Common myeloid progenitor, CD34-positive (primary cell): ENCODE data around the gene NKX2-2.

ENCODE experiments used
- CTCF ChIA-PET: fragments of 350-600 bp; sonication (Branson Sonifier 250); formaldehyde crosslinking; loops from one replicate; lab custom pipeline; 2021; ENCODE audit warnings: antibody characterized with exemption; lab: Charles Lee
- POLR2A ChIA-PET: fragments of 350-600 bp; sonication (Branson Sonifier 250); formaldehyde crosslinking; loops from one replicate; lab custom pipeline; 2021; ENCODE audit warnings: antibody characterized with exemption; lab: Charles Lee
- DNase-seq, 3 donors: peaks; one replicate each; pipeline versions ENCODE4 v3.0.0 to v3.0.0-alpha.2; 2013
- H3K27ac ChIP-seq, 2 experiments: 1 replicate in 1 of 2; 2 replicates in 1 of 2; pipeline ENCODE4 v1.7.0; 2013; ENCODE audit warnings: inconsistent platforms in 2 of 2, low read length in 2 of 2, mild to moderate bottlenecking in 2 of 2, low read depth in 1 of 2, moderate library complexity in 1 of 2; ENCODE audit not compliant: severe bottlenecking in 2 of 2, insufficient read depth in 1 of 2, poor library complexity in 1 of 2
- H3K27me3 ChIP-seq, 5 experiments: replicated peaks in 2 of 5; 1 replicate in 3 of 5; 2 replicates in 2 of 5; pipeline versions ENCODE4 v1.6.1 to v1.7.0; 2013; ENCODE audit warnings: low read length in 4 of 5, mild to moderate bottlenecking in 2 of 5, moderate library complexity in 2 of 5, inconsistent platforms in 1 of 5; ENCODE audit not compliant: insufficient read depth in 5 of 5, control insufficient read depth in 4 of 5
- H3K36me3 ChIP-seq, 4 experiments: 1 replicate in 2 of 4; 2 replicates in 2 of 4; pipeline versions ENCODE4 v1.6.1 to v1.7.0; 2013; ENCODE audit warnings: low read length in 3 of 4, control low read depth in 1 of 4, mild to moderate bottlenecking in 1 of 4; ENCODE audit not compliant: control insufficient read depth in 4 of 4, insufficient read depth in 4 of 4
- H3K4me1 ChIP-seq, 4 experiments: 1 replicate in 3 of 4; 2 replicates in 1 of 4; pipeline versions ENCODE4 v1.6.1 to v1.7.1; 2013; ENCODE audit warnings: low read length in 3 of 4, mild to moderate bottlenecking in 3 of 4, control low read depth in 1 of 4, inconsistent platforms in 1 of 4, moderate library complexity in 1 of 4; ENCODE audit not compliant: control insufficient read depth in 4 of 4, insufficient read depth in 4 of 4; ENCODE audit errors: control extremely low read depth in 1 of 4
- H3K4me3 ChIP-seq, 7 experiments: 1 replicate in 4 of 7; 2 replicates in 3 of 7; pipeline versions ENCODE4 v1.5.1 to v1.7.0; 2013; ENCODE audit warnings: mild to moderate bottlenecking in 7 of 7, low read length in 6 of 7, moderate library complexity in 6 of 7, inconsistent platforms in 2 of 7, low read depth in 2 of 7, control low read depth in 1 of 7; ENCODE audit not compliant: insufficient read depth in 4 of 7, control insufficient read depth in 1 of 7; ENCODE audit errors: extremely low read depth in 1 of 7
- H3K9me3 ChIP-seq, 5 experiments: 1 replicate in 4 of 5; 2 replicates in 1 of 5; pipeline versions ENCODE4 v1.6.1 to v1.7.1; 2013; ENCODE audit warnings: low read length in 4 of 5, mild to moderate bottlenecking in 2 of 5, inconsistent platforms in 1 of 5, low read depth in 1 of 5, moderate library complexity in 1 of 5; ENCODE audit not compliant: control insufficient read depth in 4 of 5, insufficient read depth in 2 of 5; ENCODE audit errors: control extremely low read depth in 1 of 5
- WGBS: methylation state at CpG from one replicate; pipeline ENCODE4 v1.1.5; 2013; ENCODE audit not compliant: insufficient coverage; 5-methylcytosine and 5-hydroxymethylcytosine counted together

The NKX2-2 gene

DNA sequence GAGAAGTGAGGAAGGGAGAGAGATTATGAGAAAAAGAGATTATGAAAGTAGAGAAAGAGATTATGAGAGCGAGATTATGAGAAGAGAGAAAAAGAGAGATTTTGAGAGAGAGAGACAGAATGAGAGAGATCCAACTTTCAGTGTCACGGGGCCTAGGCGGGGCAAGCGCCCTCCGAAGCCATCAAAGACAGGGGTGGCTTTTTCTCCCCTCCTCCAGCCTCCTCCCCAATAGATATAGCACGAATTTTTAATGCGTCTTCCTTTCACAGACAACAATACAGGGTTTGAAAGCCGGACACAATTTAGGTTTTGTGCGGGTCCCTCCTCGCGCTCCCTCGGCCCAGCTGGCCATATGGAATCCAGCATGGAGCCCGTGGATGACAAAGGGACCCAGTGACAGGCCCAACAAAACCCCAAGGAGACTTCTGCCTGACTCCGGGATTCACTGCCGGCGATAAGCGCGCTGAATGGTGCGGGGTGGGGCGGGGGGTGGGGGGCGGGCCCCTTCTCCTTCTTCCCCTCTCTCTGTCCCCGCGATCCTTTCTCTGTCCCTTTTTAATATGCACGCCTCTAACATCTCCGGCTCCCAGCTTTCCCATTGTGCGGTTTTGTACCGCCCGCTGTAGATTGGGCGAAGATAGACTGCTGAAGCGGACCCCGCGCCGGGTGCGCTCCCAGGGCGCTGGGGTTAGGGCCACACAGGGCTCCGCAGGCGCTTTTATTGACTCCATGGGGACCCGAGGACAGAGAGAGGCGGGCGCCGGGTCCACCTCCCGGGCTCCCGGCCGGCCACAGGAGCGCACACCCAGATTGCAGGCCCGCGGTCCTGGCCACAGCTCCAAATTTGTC lies 5.4 kb downstream of the NKX2-2 start:
- ChIA-PET CTCF (interaction anchor here (0.7 to 2.6 kb wide), 6 partner anchors 7 to 673 kb away, joined by 3 to 15 read pairs (median 4); no protein-coding TSS in a partner anchor), POLR2A (no interaction called here)
- Histone ChIP-seq H3K27me3 (peaks cover 2 to 99% (median 67%) of the 10 kb centered on the region in 5 experiments), H3K4me1 (peaks cover 0 to 46% (median 37%) of the 10 kb centered on the region in 4 experiments), H3K36me3 (no peaks in the 10 kb centered on the region), H3K9me3 (no peaks in the 10 kb centered on the region), H3K4me3 (no peak overlapping the region), H3K27ac (no peak overlapping the region)
- no peak for DNase-seq
- 8% methylated on average over 38 of the region's 47 CpGs for WGBS

DNA sequence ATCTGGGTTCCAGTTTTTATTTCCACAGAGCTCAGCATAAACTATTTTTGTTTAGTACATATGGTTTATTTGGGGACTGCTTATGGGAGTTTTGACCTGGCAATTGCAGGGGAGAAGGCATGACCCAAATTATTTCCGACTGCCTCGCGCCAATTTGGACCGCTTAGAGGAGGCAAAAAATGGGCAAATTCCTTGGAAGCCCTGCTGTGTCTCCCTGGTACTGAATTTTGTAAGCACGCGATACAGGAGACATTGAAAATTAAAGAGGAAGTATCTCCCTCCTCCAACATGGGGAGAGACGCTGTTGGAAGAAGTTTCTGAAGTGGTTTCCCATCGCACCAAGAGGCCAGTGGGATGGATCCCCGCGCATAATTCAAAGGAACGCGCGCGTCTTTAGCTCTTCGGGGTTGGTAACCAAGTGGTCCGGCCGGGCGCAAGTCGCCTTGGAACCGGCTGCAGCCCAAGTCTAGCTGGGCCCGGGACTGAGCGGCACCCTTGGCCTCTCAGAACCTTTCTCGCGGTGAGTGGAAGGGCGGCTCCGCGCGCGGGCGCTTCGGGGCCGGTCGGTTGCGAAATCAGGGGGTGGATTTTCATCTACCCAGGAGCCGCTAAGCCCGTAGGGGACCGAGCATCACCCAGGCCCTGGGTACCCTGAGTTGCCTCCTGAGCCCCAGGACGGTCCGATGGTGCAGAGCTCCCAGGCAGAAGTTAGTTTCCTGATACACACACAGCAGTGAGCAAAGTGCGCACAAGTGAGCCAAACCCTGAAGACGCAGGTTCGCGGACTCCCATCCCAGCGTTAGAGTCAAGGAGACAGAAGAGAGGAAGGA lies 6.2 kb downstream of the NKX2-2 start:
- Histone ChIP-seq H3K36me3 (no peaks in the 10 kb centered on the region), H3K27ac (no peak overlapping the region), H3K27me3 (peaks cover 5 to 99% (median 62%) of the 10 kb centered on the region in 5 experiments), H3K4me1 (peaks cover 0 to 41% (median 33%) of the 10 kb centered on the region in 4 experiments), H3K4me3 (no peak overlapping the region), H3K9me3 (no peaks in the 10 kb centered on the region)
- 8% methylated on average over 42 of the region's 44 CpGs for WGBS
- CTCF ChIA-PET: interaction anchor here (0.7 to 3.7 kb wide), 8 partner anchors 8 to 648 kb away, joined by 3 to 49 read pairs (median 4); no protein-coding TSS in a partner anchor
- DNase-seq: peak in 2 of 3 donors; percentile 37 to 39
- POLR2A ChIA-PET: no interaction called here

DNA sequence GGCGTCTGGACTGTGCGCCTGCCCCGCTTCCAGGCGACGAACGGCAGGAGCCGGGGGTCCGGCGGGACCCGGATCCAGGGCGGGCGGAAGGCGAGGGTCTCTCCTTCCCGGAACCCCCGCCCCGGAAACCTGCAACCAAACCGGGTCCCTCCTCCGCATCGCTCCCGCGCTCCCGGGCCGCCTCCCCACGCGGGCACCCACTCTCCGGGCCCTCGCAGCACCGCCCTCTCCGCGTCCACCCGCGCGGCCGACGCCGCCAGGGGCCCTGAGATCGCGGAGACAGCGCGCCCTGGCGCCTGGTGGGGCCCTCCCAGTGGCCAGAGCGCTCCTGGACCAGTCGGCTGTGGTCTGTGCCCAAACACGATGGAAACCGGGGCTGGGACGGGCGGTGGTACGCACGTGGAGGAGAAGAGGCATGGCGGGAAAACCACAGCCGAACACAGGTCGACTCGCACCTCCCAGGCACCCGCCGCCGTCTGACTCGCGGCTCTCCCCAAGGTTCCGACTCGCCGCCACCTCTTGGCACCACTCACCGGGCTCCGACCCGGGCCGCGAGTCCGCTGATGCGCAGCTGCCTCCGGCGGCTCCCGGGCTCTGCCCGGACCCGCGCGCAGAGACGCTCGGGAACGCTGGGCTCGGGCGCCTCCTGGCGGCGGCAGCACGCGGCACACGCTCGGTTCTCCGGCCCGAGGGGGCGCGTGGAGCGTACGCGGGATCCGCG lies 7.9 kb downstream of the NKX2-2 start:
- Histone ChIP-seq H3K27me3 (peaks cover 5 to 98% (median 51%) of the 10 kb centered on the region in 5 experiments), H3K4me1 (peaks cover 0 to 29% (median 24%) of the 10 kb centered on the region in 4 experiments), H3K9me3 (no peaks in the 10 kb centered on the region), H3K4me3 (peak overlapping the region in 6 of 7 experiments; percentile 23 to 59 (median 46)), H3K36me3 (no peaks in the 10 kb centered on the region), H3K27ac (no peak overlapping the region)
- DNase-seq: peak; percentile 54 to 72 (median 71)
- under 1% methylated on average over 78 of the region's 95 CpGs for WGBS
- ChIA-PET CTCF (interaction anchor here (0.7 to 5.2 kb wide), 17 partner anchors 10 to 669 kb away, joined by 3 to 49 read pairs (median 5); no protein-coding TSS in a partner anchor), POLR2A (no interaction called here)

GRCh38 chr20:21505161-21505809 lies 8.6 kb downstream of the NKX2-2 start:
- ChIA-PET CTCF (interaction anchor here (0.6 to 5.2 kb wide), 20 partner anchors 9 to 679 kb away, joined by 3 to 49 read pairs (median 5); no protein-coding TSS in a partner anchor), POLR2A (no interaction called here)
- peak; percentile 46 to 72 (median 65) for DNase-seq
- Histone ChIP-seq H3K27ac (no peak overlapping the region), H3K4me3 (peak overlapping the region in 4 of 7 experiments; percentile 37 to 57 (median 46)), H3K9me3 (no peaks in the 10 kb centered on the region), H3K27me3 (peaks cover 5 to 98% (median 50%) of the 10 kb centered on the region in 5 experiments), H3K36me3 (no peaks in the 10 kb centered on the region), H3K4me1 (peaks cover 0 to 22% (median 18%) of the 10 kb centered on the region in 4 experiments)
- WGBS: 2% methylated on average over 24 of the region's 36 CpGs

DNA sequence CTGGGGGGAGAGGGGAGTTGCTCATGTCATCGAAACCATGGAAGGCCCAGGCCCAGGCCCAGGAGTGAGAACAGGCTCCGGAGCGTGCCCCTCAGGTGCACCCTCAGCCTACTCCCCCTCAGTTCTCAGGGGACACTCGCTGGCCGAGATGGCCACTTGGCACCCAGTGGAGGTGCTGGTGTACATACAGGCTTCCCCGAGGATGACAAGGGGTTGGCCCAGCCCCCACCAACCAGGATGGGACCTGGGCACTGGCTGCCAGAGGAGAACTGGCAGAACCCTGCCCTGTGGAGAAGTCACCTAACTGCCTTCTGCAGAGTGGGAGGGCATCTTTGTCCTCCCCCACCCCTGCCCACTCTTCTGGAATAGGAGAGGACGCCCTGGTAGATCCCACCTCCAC lies 9.5 kb downstream of the NKX2-2 start:
- 80% methylated on average over 6 of the region's 7 CpGs for WGBS
- Histone ChIP-seq H3K4me3 (no peak overlapping the region), H3K36me3 (no peaks in the 10 kb centered on the region), H3K4me1 (peaks cover 0 to 17% (median 13%) of the 10 kb centered on the region in 4 experiments), H3K27me3 (peaks cover 5 to 98% (median 42%) of the 10 kb centered on the region in 5 experiments), H3K27ac (no peak overlapping the region), H3K9me3 (no peaks in the 10 kb centered on the region)
- ChIA-PET POLR2A (no interaction called here), CTCF (interaction anchor here (0.6 to 5.2 kb wide), 17 partner anchors 8 to 667 kb away, joined by 3 to 49 read pairs (median 5); no protein-coding TSS in a partner anchor)
- DNase-seq: no peak

- H3K36me3 ChIP-seq: no peaks in the 10 kb centered on the region
- POLR2A ChIA-PET: no interaction called here
- DNase-seq: no peak
- CTCF ChIA-PET: interaction anchor here (1.0 to 5.2 kb wide), 5 partner anchors 8 to 666 kb away, joined by 3 to 39 read pairs (median 4); no protein-coding TSS in a partner anchor
- peaks cover 5 to 99% (median 44%) of the 10 kb centered on the region in 5 experiments for H3K27me3 ChIP-seq
- no peak overlapping the region for H3K4me3 ChIP-seq
- no peaks in the 10 kb centered on the region for H3K9me3 ChIP-seq
- 96% methylated on average over 3 of the region's 4 CpGs for WGBS
- H3K4me1 ChIP-seq: peaks cover 0 to 17% (median 13%) of the 10 kb centered on the region in 4 experiments
- H3K27ac ChIP-seq: no peak overlapping the region
Measured at GRCh38 chr20:21503345-21503744, 10.5 kb downstream of the NKX2-2 start.
